ENCODE results near the gene DST.

The DST gene

GRCh38 chr6:56424064-56424463, 218.6 kb downstream of the DST start:
- no peak for DNase-seq

- no peak for DNase-seq
Observed at GRCh38 chr6:56420296-56420695, 222.4 kb downstream of the DST start.

GRCh38 chr6:56419191-56419590, 223.5 kb downstream of the DST start:
- no peak for DNase-seq

- no peak for DNase-seq
Observed at GRCh38 chr6:56417823-56418222, 224.9 kb downstream of the DST start.

GRCh38 chr6:56416247-56416646, 226.4 kb downstream of the DST start:
- DNase-seq: no peak

GRCh38 chr6:56408976-56409375, 233.7 kb downstream of the DST start:
- no peak for DNase-seq

Measured in activated effector memory CD4-positive, alpha-beta T cell treated with anti-CD3 and anti-CD28 coated beads, Interleukin-2, amount 50 U/mL, for 16 hours (primary cell).